ENCODE data around the gene PRDM7. TPM values are rescaled to one million over a fixed set of nuclear protein-coding genes. Genes with fewer than 3 reads are reported as not detected.

The PRDM7 gene
- total RNA-seq, 1 donor from 2014 or later, result not detected

DNA sequence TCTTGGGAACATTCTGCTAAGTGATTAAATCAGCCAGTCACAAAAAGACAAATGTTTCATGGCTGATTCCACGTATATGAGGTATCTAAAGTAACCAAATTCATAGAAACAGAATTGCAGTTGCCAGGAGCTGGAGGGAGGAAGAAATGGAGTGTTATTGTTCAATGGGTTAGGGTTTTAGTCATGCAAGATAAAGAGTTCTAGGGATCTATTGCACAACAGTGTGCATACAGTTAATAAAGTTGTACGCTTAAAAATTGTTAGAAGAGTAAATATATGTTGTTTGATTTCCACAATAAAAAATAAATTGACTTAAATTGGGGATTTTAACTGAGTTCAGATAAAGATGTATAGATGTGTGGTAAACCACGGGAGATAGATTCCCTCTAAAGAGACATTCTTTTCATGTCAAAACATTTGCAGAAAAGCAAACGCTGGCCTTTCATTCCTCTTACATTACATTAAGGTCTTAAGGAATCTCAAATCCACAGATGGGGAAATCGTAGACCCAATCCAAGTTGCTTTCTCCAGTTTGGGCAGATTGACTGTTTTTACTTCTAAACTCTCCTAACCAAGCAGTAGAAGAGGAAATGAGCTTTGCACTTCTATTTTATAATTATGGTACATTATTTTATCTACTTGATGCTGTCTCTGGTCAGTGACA, 4.6 kb downstream of the PRDM7 start:
- Histone ChIP-seq H3K79me2 (ENCODE audit: insufficient read depth, low read length) (no peaks in the 10 kb centered on the region), H3K4me3 (ENCODE audit: insufficient read depth, low read depth, low read length) (no peak overlapping the region), H3K4me1 (ENCODE audit: insufficient read depth, low read length) (peaks cover 7% of the 10 kb centered on the region), H3K36me3 (ENCODE audit: insufficient read depth, low read length) (no peaks in the 10 kb centered on the region), H3K9ac (ENCODE audit: low read length) (no peak overlapping the region), H3K27ac (ENCODE audit: low read depth, low read length) (no peak overlapping the region), H3K4me2 (ENCODE audit: low read length) (no peak overlapping the region), H3K9me3 (ENCODE audit: insufficient read depth, low read depth, low read length) (no peaks in the 10 kb centered on the region), H2AFZ (ENCODE audit: low read depth, low read length) (no peak overlapping the region), H3K27me3 (ENCODE audit: insufficient read depth, low read length) (peaks cover 5% of the 10 kb centered on the region), H4K20me1 (ENCODE audit: insufficient read depth, low read length) (no peaks in the 10 kb centered on the region)
- TF ChIP-seq, protein P1, sequence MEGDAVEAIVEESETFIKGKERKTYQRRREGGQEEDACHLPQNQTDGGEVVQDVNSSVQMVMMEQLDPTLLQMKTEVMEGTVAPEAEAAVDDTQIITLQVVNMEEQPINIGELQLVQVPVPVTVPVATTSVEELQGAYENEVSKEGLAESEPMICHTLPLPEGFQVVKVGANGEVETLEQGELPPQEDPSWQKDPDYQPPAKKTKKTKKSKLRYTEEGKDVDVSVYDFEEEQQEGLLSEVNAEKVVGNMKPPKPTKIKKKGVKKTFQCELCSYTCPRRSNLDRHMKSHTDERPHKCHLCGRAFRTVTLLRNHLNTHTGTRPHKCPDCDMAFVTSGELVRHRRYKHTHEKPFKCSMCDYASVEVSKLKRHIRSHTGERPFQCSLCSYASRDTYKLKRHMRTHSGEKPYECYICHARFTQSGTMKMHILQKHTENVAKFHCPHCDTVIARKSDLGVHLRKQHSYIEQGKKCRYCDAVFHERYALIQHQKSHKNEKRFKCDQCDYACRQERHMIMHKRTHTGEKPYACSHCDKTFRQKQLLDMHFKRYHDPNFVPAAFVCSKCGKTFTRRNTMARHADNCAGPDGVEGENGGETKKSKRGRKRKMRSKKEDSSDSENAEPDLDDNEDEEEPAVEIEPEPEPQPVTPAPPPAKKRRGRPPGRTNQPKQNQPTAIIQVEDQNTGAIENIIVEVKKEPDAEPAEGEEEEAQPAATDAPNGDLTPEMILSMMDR (IDR thresholded peaks at IDR 0.05; ENCODE audit: insufficient read depth, low read depth, low read length), result no peak
- TF ChIP-seq EZH2 (IDR thresholded peaks at IDR 0.05; ENCODE audit: insufficient read depth, low read length), result no peak
- H3K36me3 Mint-ChIP-seq (ENCODE audit: low read depth, unreplicated experiment), result no peaks in the 10 kb centered on the region
- H3K27me3 Mint-ChIP-seq (ENCODE audit: low read depth, unreplicated experiment), result peaks cover 22% of the 10 kb centered on the region
- no peak for DNase-seq (ENCODE audit: low read depth)
- no peak for FAIRE-seq
- peaks cover 15% of the 10 kb centered on the region for H3K9me3 Mint-ChIP-seq (ENCODE audit: unreplicated experiment)
- H3K4me1 Mint-ChIP-seq (ENCODE audit: low read depth, unreplicated experiment), result peaks cover 11% of the 10 kb centered on the region
- no peak overlapping the region for H3K4me3 Mint-ChIP-seq (ENCODE audit: unreplicated experiment)
- no peak overlapping the region for H3K27ac Mint-ChIP-seq (ENCODE audit: unreplicated experiment)

DNA sequence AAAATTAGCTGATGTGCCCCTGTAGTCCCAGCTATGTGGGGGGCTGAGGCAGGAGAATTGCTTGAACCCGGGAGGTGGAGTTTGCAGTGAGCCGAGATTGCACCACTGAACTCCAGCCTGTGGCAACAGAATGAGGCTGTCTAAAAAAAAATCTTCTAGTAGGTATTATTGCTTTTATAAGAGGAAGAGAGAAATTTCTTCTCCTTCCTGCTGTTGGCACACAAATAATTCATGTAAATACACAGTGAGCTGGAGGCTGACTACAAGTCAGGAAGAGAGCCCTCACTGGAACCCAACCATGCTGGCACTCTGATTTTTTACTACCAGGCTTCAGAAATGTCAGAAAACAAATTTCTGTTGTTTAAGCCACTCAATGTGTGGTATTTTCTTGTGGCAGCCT, 6.7 kb downstream of the PRDM7 start:
- H3K27ac ChIP-seq (ENCODE audit: low read depth, low read length), result no peak overlapping the region
- no peaks in the 10 kb centered on the region for H3K9me3 ChIP-seq (ENCODE audit: insufficient read depth, low read depth, low read length)
- H3K27me3 ChIP-seq (ENCODE audit: insufficient read depth, low read length), result peaks cover 2% of the 10 kb centered on the region
- H3K36me3 ChIP-seq (ENCODE audit: insufficient read depth, low read length), result no peaks in the 10 kb centered on the region
- Mint-ChIP-seq H3K4me3 (ENCODE audit: unreplicated experiment) (no peak overlapping the region), H3K27me3 (ENCODE audit: low read depth, unreplicated experiment) (peaks cover 17% of the 10 kb centered on the region), H3K9me3 (ENCODE audit: unreplicated experiment) (peaks cover 12% of the 10 kb centered on the region), H3K36me3 (ENCODE audit: low read depth, unreplicated experiment) (no peaks in the 10 kb centered on the region), H3K27ac (ENCODE audit: unreplicated experiment) (no peak overlapping the region), H3K4me1 (ENCODE audit: low read depth, unreplicated experiment) (peaks cover 7% of the 10 kb centered on the region)
- no peak overlapping the region for H3K4me3 ChIP-seq (ENCODE audit: insufficient read depth, low read depth, low read length)
- DNase-seq (ENCODE audit: low read depth), result no peak
- no peak for TF ChIP-seq EZH2 (IDR thresholded peaks at IDR 0.05; ENCODE audit: insufficient read depth, low read length)
- TF ChIP-seq, protein P1 (IDR thresholded peaks at IDR 0.05; ENCODE audit: insufficient read depth, low read depth, low read length), result no peak
- H2AFZ ChIP-seq (ENCODE audit: low read depth, low read length), result no peak overlapping the region
- no peaks in the 10 kb centered on the region for H3K79me2 ChIP-seq (ENCODE audit: insufficient read depth, low read length)
- FAIRE-seq, result no peak
- H3K4me2 ChIP-seq (ENCODE audit: low read length), result no peak overlapping the region
- H3K9ac ChIP-seq (ENCODE audit: low read length), result no peak overlapping the region
- no peaks in the 10 kb centered on the region for H4K20me1 ChIP-seq (ENCODE audit: insufficient read depth, low read length)
- no peaks in the 10 kb centered on the region for H3K4me1 ChIP-seq (ENCODE audit: insufficient read depth, low read length)

DNA sequence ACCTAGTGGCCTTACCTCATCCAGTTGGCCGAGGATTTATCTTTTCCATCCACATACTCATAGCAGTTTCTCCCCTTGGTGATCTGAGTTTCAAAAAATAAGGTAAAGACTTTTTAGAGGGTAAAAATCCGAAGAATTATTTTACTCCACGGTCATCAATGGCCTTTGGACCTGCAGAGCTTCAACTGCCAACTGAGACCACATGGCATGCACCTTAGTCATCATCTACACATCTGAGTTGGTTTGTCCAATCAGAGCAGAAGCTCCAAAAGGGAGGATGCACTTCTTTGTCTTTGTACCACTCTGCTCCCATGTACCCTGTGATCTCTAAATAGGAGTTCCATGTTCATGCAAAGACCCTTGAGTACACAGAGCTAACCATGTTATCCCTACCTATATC, 15.7 kb downstream of the PRDM7 start:
- DNase-seq (ENCODE audit: low read depth), result no peak
- H3K79me2 ChIP-seq (ENCODE audit: insufficient read depth, low read length), result no peaks in the 10 kb centered on the region
- no peak overlapping the region for H3K27ac Mint-ChIP-seq (ENCODE audit: unreplicated experiment)
- H4K20me1 ChIP-seq (ENCODE audit: insufficient read depth, low read length), result no peaks in the 10 kb centered on the region
- H2AFZ ChIP-seq (ENCODE audit: low read depth, low read length), result no peak overlapping the region
- peaks cover 13% of the 10 kb centered on the region for H3K4me1 Mint-ChIP-seq (ENCODE audit: low read depth, unreplicated experiment)
- H3K4me3 Mint-ChIP-seq (ENCODE audit: unreplicated experiment), result no peak overlapping the region
- H3K9ac ChIP-seq (ENCODE audit: low read length), result no peak overlapping the region
- peaks cover 2% of the 10 kb centered on the region for H3K36me3 Mint-ChIP-seq (ENCODE audit: low read depth, unreplicated experiment)
- H3K9me3 Mint-ChIP-seq (ENCODE audit: unreplicated experiment), result peaks cover 1% of the 10 kb centered on the region
- peaks cover 11% of the 10 kb centered on the region for H3K4me1 ChIP-seq (ENCODE audit: insufficient read depth, low read length)
- FAIRE-seq, result no peak
- H3K27me3 Mint-ChIP-seq (ENCODE audit: low read depth, unreplicated experiment), result peaks cover 29% of the 10 kb centered on the region
- no peak overlapping the region for H3K4me3 ChIP-seq (ENCODE audit: insufficient read depth, low read depth, low read length)
- no peaks in the 10 kb centered on the region for H3K9me3 ChIP-seq (ENCODE audit: insufficient read depth, low read depth, low read length)
- H3K4me2 ChIP-seq (ENCODE audit: low read length), result no peak overlapping the region
- H3K27me3 ChIP-seq (ENCODE audit: insufficient read depth, low read length), result peaks cover 6% of the 10 kb centered on the region
- TF ChIP-seq, protein P1 (IDR thresholded peaks at IDR 0.05; ENCODE audit: insufficient read depth, low read depth, low read length), result no peak
- no peak for TF ChIP-seq EZH2 (IDR thresholded peaks at IDR 0.05; ENCODE audit: insufficient read depth, low read length)
- H3K36me3 ChIP-seq (ENCODE audit: insufficient read depth, low read length), result no peaks in the 10 kb centered on the region
- H3K27ac ChIP-seq (ENCODE audit: low read depth, low read length), result no peak overlapping the region
